SH-SY5Y (cell line): ENCODE measurements around the gene KRABD2.

Experiments used
- GATA2 ChIP-seq: IDR thresholded peaks from 2 replicates; pipeline ENCODE4 v1.6.1; 2011; ENCODE audit warnings: mild to moderate bottlenecking, low read depth, low read length
- GATA3 ChIP-seq: IDR thresholded peaks from 2 replicates; pipeline ENCODE4 v1.6.1; 2011; ENCODE audit warnings: low read depth, mild to moderate bottlenecking, low read length, moderate library complexity

Gene KRABD2

DNA sequence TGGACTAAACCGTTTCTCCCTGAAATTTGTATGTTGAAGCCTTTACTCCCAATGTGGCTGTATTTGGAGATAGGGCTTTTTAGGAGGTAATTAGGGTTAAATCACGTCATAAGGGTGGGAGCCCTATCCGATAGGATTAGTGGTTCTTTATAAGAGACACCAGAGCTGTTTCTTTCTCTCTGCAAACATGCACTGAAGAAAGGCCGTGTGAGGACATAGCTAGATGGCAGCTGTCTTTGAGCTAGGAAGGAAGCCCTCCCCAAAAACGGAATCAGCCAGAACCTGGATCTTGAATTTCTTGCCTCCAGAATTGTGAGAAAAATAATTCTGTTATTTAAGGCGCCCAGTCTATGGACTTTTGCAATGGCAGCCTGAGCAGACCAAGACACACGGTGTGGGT lies 22.8 kb downstream of the KRABD2 start:
- TF ChIP-seq GATA3 (no peak), GATA2 (no peak)

DNA sequence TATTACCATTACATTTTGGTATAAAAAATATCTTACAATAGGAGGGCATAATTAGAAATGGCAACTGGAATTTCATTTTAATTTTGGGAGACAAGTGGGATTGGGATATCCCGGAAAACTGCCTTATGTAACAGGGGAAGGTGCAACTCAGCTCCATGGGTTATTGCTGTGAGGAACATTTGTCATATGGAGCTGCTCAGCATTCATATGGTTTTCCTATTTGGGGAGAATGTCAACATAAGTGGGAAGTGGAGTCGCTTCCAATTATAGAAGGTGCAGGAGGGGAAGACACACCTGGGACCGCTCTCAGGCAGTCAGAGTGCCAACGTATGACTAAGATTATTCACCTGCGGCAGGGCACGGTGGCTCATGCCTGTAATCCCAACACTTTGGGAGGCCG lies 26.2 kb downstream of the KRABD2 start:
- TF ChIP-seq GATA2 (no peak), GATA3 (no peak)

DNA sequence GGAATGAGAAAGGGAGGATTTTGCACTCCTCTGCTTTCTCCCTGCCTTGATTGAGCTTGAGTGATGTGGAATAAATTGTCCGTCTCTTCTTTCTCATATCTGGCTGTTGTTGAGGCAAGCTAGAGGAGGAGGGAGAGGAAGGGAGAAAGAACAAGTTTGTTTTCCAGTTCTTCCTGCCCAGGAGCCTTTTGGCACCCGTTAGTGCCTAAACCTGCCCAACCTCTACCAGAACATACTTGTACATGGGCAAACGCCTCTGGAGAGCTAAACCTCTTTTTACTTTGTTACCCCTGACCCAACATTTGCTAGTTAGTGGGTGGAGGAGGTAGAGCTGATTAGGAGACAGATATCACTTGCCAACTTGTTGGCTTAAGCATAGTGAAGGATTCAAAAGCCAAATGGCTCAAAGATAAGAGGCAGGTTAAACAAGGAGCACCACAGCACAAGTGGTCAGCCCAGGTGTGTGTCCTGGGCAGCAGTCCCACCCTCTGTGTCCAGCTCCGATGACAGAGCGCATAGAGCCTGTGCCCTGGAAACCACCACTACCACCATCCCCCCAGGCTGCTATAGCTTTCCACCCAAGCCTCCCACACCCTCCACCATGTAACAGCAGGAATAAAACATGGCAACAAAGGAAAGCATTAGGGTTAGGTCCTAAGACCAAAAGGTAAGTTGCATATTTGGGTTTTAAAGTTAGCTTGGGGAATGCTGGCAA lies 30.4 kb downstream of the KRABD2 start:
- TF ChIP-seq GATA3 = no peak
- no peak for TF ChIP-seq GATA2

- no peak for TF ChIP-seq GATA3
- no peak for TF ChIP-seq GATA2
Observed at GRCh38 chr17:8345052-8345690, 31.3 kb downstream of the KRABD2 start.

DNA sequence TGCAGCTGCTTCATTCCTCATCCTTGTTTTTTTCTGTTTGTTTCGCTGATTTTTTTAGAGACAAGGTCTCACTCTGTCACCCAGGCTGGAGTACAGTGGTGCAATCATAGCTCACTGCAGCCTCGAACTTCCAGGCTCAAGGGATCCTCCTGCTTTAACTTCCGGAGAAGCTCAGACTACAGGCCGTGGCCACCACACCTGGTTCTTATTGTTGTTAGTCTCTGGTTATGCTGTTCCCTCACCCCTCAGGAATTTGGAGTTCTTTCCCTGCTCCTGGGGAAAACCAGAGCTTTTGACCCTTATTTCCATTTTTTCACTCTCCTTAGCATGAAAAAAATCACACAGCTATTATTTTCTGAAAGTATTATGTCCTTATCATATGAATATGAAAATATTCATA lies 35.0 kb downstream of the KRABD2 start:
- TF ChIP-seq GATA2 (no peak), GATA3 (no peak)

DNA sequence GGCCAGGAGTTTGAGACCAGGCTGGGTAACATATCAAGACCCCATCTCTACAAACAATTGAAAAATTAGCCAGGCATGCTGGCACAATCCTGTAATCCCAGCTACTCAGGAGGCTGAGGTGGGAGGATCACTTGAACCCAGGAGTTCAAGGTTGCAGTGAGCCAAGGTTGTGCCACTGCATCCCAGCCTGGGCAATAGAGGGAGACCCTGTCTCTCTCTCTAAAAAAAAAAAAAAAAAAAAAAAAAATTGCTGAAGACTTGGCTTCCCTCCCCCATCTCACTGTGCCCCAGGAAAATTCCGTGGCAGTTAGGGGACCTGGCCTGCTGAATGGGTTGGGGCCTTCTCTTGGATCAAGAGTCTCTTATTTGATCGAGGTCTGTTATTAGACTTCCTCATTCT lies 37.0 kb downstream of the KRABD2 start, which contains the start of gene ODF4:
Gene ODF4 (plus strand): TSS at position 301 of the 400 bp plus-strand sequence. CDS start 212 bp downstream, outside the sequence.
- TF ChIP-seq GATA3 = no peak
- TF ChIP-seq GATA2 = no peak

GRCh38 chr17:8338753-8339140 lies 37.8 kb downstream of the KRABD2 start:
- no peak for TF ChIP-seq GATA3
- TF ChIP-seq GATA2 = no peak

GRCh38 chr17:8337802-8338752 lies 38.4 kb downstream of the KRABD2 start:
- TF ChIP-seq GATA3 (no peak), GATA2 (no peak)

DNA sequence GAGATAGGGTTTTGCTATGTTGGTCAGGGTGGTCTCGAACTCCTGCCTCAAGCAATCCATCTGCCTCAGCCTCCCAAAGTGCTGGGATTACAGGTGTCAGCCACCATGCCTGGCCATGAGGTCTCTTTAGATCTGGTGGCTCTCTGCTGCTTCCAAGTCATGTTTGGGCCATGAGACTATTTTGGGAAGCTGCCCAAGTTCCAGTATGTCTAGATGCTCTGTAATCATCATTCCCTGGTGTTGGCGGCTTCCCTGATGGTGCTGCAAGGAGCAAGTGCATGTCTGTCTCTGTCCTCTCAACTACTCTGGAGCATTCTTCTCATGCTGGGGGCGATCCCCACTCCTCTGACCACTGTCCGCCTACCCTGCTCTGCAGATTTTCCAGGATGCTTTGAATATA lies 43.2 kb downstream of the KRABD2 start:
- TF ChIP-seq GATA2 (no peak), GATA3 (no peak)

- TF ChIP-seq GATA2 (no peak), GATA3 (no peak)
Observed at GRCh38 chr17:8332688-8333087, 43.8 kb downstream of the KRABD2 start.

DNA sequence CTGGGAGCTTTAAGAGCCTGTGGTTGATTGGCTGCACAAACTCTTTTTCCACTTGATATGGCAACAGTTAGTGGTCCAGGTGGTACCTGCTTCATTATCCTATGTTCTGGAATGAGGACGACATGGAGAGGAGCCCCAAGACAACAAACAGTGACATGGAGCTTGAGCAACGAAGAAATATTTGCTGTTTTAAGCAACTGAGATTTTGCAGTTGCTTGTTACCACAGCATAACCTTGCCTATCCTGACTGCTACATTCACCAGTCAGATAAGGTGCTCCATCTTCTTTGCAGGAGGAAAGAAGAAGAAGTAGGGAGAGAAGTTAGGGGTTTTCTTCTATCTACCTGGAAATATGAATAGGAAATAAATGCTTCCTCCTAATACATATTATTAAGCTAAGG lies 44.4 kb downstream of the KRABD2 start:
- TF ChIP-seq GATA3 (no peak), GATA2 (no peak)

DNA sequence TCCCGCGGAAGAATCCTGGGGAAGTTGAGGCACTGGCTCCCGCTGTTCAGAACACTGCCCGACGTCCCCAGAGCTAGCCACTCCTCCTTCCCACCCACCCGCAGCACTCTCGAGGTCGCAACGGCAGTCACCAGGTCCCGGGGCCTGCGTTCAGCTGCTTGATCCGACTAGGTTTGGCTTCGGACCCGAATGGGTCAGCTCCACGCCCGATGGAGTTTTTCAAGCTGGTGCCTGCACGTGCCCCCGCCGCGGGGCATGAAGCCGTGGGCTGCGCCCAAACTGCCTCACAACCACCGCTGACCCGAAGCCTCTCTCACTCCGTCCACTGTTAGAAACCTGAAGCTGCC lies 49.2 kb downstream of the KRABD2 start:
- TF ChIP-seq GATA3 (no peak), GATA2 (no peak)
